ENCODE data around the gene TMEM135.

GRCh38 chr11:87150936-87151335 lies 113.2 kb downstream of the TMEM135 start:
- TF ChIP-seq, protein P1, sequence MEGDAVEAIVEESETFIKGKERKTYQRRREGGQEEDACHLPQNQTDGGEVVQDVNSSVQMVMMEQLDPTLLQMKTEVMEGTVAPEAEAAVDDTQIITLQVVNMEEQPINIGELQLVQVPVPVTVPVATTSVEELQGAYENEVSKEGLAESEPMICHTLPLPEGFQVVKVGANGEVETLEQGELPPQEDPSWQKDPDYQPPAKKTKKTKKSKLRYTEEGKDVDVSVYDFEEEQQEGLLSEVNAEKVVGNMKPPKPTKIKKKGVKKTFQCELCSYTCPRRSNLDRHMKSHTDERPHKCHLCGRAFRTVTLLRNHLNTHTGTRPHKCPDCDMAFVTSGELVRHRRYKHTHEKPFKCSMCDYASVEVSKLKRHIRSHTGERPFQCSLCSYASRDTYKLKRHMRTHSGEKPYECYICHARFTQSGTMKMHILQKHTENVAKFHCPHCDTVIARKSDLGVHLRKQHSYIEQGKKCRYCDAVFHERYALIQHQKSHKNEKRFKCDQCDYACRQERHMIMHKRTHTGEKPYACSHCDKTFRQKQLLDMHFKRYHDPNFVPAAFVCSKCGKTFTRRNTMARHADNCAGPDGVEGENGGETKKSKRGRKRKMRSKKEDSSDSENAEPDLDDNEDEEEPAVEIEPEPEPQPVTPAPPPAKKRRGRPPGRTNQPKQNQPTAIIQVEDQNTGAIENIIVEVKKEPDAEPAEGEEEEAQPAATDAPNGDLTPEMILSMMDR (IDR thresholded peaks at IDR 0.05): no peak
- TF ChIP-seq EZH2phosphoT487 (IDR thresholded peaks at IDR 0.05): no peak

All from neural progenitor cell (in vitro differentiated cells).